ENCODE results near the gene NMRK2.
"Not testable (repeated sequence)": the region's sequence is repeated elsewhere in the genome, so short reads cannot be mapped to it uniquely, and the experiment has no call there.

The NMRK2 gene

DNA sequence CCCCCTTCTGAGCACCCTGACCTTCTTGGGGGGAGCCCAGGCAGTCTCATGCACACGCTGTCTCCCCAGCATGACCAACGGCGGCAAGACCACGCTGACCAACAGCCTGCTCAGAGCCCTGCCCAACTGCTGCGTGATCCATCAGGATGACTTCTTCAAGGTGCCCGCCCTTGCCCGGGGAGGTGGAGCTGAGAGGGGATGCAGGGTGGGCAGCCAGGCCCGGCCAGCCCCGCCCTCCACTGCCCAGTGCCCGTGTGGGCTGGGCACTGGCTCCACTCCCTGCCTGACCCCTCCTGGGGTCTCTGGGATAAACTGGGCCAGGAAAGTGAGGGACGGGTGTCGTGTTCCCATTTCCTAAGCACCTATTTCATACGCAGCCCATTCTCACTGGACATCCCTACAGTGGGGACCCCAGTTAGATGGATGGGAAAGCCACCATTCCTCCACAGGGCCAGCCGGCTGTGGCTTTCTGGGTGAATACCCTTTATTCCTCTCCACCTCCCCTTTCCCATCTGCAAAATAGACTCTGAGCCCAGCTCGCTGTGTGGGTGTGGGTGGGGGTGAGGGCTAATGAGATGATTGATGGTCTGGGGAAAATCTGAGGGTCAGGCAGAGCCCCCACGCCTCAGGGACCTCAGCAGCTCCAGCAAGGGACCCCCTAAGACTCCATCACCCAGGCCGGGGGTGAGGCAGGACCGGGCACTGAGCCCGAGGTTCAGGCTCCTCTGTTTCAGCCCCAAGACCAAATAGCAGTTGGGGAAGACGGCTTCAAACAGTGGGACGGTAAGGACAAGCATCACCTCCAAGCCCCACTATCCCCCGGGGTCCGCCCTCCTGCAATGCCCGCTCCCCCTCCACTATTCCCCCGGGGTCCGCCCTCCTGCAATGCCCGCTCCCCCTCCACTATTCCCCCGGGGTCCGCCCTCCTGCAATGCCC is 3.9 kb downstream of the NMRK2 start:
- no peak for DNase-seq (ENCODE audit: low spot score)

DNA sequence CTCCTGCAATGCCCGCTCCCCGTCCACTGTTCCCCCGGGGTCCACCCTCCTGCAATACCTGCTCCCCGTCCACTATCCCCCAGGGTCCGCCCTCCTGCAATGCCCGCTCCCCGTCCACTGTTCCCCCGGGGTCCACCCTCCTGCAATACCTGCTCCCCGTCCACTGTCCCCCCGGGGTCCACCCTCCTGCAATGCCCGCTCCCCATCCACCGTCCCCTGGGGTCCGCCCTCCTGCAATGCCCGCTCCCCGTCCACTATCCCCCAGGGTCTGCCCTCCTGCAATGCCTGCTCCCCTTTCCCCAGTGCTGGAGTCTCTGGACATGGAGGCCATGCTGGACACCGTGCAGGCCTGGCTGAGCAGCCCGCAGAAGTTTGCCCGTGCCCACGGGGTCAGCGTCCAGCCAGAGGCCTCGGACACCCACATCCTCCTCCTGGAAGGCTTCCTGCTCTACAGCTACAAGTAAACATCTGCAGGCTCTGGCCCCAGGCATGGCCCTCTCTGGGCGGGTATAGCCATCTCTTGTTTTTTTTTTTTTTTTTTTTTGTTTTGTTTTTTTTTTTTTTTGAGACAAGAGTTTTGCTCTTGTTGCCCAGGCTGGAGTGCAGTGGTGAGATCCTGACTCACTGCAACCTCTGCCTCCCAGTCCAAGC is 5.6 kb downstream of the NMRK2 start:
- DNase-seq (ENCODE audit: low spot score), result not testable (repeated sequence)

GRCh38 chr19:3942790-3943409 is 10.0 kb downstream of the NMRK2 start:
- DNase-seq (ENCODE audit: low spot score), result no peak

- DNase-seq (ENCODE audit: low spot score), result no peak
These were observed 11.3 kb downstream of the NMRK2 start for GRCh38 chr19:3944018-3944721.

DNA sequence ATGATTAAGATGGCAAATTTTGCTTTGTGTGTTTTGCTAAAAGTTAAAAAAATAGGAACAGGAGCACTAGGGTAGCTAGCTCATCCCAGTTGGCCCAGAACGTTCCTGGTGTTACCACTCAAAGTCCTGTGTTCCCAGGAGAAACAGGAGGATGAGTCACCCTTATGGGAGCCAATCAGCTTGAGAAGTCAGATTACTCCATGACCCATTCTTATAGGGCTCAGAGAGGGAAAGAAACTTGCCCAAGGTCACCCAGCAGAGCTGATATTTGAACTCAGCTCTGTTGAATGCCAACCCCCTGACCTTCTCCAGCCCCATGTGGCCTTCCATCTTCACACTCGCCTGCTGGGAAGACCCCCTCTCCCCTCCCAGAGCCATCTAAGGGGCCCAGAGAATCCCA is 13.0 kb downstream of the NMRK2 start:
- DNase-seq (ENCODE audit: low spot score), result peak; percentile 53

DNA sequence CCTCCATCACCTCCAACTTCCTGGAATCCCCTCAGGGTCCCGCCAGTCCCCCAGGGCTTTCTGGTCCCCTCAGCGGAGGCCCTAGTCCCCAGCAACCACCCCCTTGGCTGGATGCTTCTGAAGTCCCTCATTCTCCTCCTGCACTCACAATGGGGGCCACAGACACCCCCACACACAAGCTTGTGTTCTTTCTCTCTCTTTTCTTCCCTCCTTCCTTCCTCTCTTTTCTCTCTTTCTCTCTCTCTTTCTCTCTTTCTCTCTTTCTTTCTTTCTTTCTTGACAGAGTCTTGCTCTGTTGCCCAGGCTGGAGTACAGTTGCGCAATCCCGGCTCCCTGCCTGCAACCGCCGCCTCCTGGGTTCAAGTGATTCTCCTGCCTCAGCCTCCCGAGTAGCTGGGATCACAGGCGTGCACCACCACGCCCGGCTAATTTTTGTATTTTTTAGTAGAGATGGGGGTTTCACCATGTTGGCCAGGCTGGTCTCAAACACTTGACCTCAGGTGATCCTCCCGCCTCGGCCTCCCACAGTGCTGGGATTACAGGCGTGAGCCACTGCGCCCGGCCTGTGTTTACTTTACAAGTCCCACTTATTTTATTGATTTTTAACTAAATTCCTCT is 14.6 kb downstream of the NMRK2 start:
- not testable (repeated sequence) for DNase-seq (ENCODE audit: low spot score)

- no peak for DNase-seq (ENCODE audit: low spot score)
These were observed 16.4 kb downstream of the NMRK2 start for GRCh38 chr19:3949294-3949693.

DNA sequence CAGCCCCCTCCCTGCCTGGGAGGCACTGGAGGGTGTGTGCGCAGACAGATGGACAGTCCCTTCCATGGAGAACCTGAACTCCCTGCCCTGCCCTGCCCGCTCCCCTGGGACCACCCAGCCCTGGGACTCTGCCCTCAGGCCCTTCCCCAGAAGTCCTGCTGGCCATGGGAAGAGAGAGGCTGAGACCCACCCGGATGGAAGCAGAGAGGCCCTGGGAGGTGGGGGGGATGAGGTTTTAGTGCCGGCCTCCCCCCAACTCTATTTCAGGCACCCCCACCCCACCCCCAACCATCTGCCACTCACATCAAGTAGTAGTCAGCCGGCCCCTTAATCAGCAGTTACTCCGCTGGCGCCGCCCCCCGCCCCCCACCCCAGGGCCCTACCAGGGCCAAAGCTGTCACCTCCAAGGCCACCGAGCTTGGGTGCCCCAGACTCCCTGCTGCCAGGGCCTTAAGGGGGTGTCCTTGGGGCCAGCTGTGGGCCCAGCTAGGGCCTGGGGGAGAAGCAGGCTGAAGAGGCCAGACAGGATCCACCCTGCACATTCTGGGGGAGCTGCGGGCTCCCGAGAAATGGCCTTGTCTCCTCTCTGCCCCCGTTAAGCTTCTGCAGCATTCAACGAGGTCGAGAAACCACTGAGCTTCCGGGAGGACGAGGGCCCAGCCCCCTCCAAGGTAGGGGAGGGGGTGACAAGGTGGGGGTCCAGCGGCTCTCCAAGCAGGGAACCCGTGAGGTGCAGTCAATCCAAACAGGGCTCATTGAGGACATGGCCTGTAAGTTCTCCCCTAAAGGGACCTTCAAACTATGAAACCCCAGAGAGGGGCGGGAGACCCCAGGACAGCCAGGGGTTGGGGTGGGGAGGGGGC is 17.4 kb downstream of the NMRK2 start:
- DNase-seq (ENCODE audit: low spot score), result no peak

GRCh38 chr19:3950871-3951861 is 18.3 kb downstream of the NMRK2 start:
- DNase-seq (ENCODE audit: low spot score), result no peak

DNA sequence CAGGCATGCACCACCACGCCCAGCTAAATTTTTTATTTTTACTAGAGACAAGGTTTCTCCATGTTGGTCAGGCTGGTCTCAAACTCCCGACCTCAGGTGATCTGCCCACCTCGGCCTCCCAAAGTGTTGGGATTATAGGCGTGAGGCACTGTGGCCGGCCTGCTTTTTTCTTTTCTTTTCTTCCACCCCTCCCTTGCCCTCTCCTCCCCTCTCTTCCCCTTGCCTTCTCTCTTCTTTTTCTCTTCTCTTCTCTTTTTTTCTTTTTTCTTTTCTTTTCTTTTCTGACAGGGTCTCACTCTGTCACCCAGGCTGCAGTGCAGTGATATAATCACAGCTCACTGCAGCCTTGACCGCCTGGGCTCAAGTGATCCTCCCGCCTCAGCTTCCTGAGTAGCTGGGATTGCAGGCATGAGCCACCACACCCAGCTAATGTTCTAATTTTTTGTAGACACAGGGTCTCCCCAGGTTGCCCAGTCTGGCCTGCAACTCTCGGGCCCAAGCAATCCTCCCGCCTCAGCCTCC is 19.9 kb downstream of the NMRK2 start:
- DNase-seq (ENCODE audit: low spot score), result not testable (repeated sequence)

- DNase-seq (ENCODE audit: low spot score), result no peak
These were observed 21.2 kb downstream of the NMRK2 start for GRCh38 chr19:3954107-3954506.

DNA sequence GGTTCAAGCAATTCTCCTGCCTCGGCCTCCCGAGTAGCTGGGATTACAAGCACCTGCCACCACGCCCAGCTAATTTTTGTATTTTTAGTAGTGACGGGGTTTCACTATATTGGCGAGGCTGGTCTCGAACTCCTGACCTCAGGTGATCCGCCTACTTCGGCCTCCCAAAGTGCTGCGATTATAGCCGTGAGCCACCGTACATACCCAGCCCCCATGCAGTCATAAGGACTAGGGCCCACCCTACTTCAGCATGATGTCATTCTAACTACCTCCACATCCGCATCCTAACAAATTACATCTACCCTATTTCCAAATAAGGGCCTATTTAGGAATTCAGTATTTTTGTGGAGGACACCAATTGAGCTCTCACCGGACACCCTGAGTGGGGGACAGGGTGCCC is 22.4 kb downstream of the NMRK2 start:
- DNase-seq (ENCODE audit: low spot score), result not testable (repeated sequence)

GRCh38 chr19:3955688-3956087 is 22.8 kb downstream of the NMRK2 start:
- DNase-seq (ENCODE audit: low spot score), result no peak

- no peak for DNase-seq (ENCODE audit: low spot score)
These were observed 26.2 kb downstream of the NMRK2 start for GRCh38 chr19:3958836-3959765.

GRCh38 chr19:3959766-3960131 is 26.9 kb downstream of the NMRK2 start:
- no peak for DNase-seq (ENCODE audit: low spot score)

GRCh38 chr19:3961007-3961406 is 28.1 kb downstream of the NMRK2 start:
- DNase-seq (ENCODE audit: low spot score), result no peak

- DNase-seq (ENCODE audit: low spot score), result no peak
These were observed 30.8 kb downstream of the NMRK2 start for GRCh38 chr19:3963458-3964255.

Measured in GM03348 (cell line).